ENCODE data around the gene DNER. TPM values are rescaled to one million over a fixed set of nuclear protein-coding genes. Genes with fewer than 3 reads are reported as not detected.
"Not testable (repeated sequence)": the region's sequence is repeated elsewhere in the genome, so short reads cannot be mapped to it uniquely, and the experiment has no call there.

DNER gene
- total RNA-seq, 1 experiment from 2014 or later, result 8.4 TPM

DNA sequence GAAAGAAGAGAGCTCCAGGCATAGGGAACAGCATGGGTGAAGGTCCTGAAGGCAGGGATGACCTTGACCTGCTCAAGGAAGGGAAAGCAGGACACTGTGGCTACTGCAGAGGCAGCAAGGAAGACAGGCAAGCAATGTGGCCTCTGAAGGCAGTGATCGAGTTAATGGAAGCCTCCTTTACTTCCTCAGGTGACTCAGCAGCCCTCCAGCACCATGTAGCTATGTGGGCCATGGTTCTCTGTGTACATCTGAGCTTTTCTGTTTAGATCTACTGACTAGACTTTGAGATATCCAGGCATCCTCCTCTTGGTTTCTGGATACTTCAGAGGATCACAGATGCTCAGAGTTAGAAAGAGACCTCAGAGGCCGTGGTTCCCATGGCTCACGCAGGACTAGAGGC is 336.0 kb downstream of the DNER start:
- TF ChIP-seq, protein P1, sequence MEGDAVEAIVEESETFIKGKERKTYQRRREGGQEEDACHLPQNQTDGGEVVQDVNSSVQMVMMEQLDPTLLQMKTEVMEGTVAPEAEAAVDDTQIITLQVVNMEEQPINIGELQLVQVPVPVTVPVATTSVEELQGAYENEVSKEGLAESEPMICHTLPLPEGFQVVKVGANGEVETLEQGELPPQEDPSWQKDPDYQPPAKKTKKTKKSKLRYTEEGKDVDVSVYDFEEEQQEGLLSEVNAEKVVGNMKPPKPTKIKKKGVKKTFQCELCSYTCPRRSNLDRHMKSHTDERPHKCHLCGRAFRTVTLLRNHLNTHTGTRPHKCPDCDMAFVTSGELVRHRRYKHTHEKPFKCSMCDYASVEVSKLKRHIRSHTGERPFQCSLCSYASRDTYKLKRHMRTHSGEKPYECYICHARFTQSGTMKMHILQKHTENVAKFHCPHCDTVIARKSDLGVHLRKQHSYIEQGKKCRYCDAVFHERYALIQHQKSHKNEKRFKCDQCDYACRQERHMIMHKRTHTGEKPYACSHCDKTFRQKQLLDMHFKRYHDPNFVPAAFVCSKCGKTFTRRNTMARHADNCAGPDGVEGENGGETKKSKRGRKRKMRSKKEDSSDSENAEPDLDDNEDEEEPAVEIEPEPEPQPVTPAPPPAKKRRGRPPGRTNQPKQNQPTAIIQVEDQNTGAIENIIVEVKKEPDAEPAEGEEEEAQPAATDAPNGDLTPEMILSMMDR (conservative IDR thresholded peaks at IDR 0.05; ENCODE audit: low read depth, low read length), result no peak
- TF ChIP-seq EZH2 (IDR thresholded peaks at IDR 0.05; ENCODE audit: borderline replicate concordance, low read depth, low read length, poor library complexity, severe bottlenecking), result no peak
- intact Hi-C loops (cut with micrococcal nuclease; ENCODE audit: unreplicated experiment), result no loop called here
- no peaks in the 10 kb centered on the region for H3K27me3 ChIP-seq (replicated peaks; ENCODE audit: insufficient read depth, low read depth, low read length, poor library complexity)
- H3K4me3 ChIP-seq (ENCODE audit: low read depth, low read length, poor library complexity, severe bottlenecking), result no peak overlapping the region
- H3K4me1 ChIP-seq (ENCODE audit: insufficient read depth, low read length, poor library complexity, severe bottlenecking), result no peaks in the 10 kb centered on the region
- ChIA-PET CTCF (no interaction called here), POLR2A (ENCODE audit: low non-redundant PET) (no interaction called here)
- no peaks in the 10 kb centered on the region for H3K36me3 ChIP-seq (ENCODE audit: insufficient read depth, low read length, poor library complexity, severe bottlenecking)
- DNase-seq (ENCODE audit: low spot score), result no peak
- no peak overlapping the region for H3K27ac ChIP-seq (ENCODE audit: low read depth, low read length, poor library complexity, severe bottlenecking)
- no TSS peak for BruUV-seq (replicated peaks)
- H3K9me3 ChIP-seq (ENCODE audit: low read depth, low read length, poor library complexity, severe bottlenecking), result no peaks in the 10 kb centered on the region

DNA sequence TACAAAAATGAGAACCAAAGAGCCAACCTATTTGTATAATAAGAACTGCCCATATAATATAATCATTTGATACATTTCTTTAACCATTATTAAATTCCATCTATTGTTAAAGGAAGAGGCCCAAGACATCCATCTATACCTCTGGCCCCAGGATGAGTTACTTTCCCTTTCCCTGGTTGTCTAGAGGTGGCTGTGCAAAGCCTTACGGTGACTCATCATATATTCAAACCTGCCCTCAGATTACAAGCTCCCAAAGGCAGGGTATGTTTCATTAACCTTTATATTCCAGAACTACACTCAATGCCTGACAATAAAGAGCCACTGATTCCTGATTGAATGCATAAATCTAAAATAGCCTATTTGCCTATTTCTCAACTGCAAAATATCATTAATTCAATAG is 337.5 kb downstream of the DNER start:
- no peaks in the 10 kb centered on the region for H3K4me1 ChIP-seq (ENCODE audit: insufficient read depth, low read length, poor library complexity, severe bottlenecking)
- H3K4me3 ChIP-seq (ENCODE audit: low read depth, low read length, poor library complexity, severe bottlenecking), result no peak overlapping the region
- TF ChIP-seq, protein P1 (conservative IDR thresholded peaks at IDR 0.05; ENCODE audit: low read depth, low read length), result no peak
- TF ChIP-seq EZH2 (IDR thresholded peaks at IDR 0.05; ENCODE audit: borderline replicate concordance, low read depth, low read length, poor library complexity, severe bottlenecking), result no peak
- no TSS peak for BruUV-seq (replicated peaks)
- no peaks in the 10 kb centered on the region for H3K36me3 ChIP-seq (ENCODE audit: insufficient read depth, low read length, poor library complexity, severe bottlenecking)
- intact Hi-C loops (cut with micrococcal nuclease; ENCODE audit: unreplicated experiment), result no loop called here
- no peaks in the 10 kb centered on the region for H3K9me3 ChIP-seq (ENCODE audit: low read depth, low read length, poor library complexity, severe bottlenecking)
- no peak overlapping the region for H3K27ac ChIP-seq (ENCODE audit: low read depth, low read length, poor library complexity, severe bottlenecking)
- ChIA-PET POLR2A (ENCODE audit: low non-redundant PET) (no interaction called here), CTCF (no interaction called here)
- DNase-seq (ENCODE audit: low spot score), result no peak
- no peaks in the 10 kb centered on the region for H3K27me3 ChIP-seq (replicated peaks; ENCODE audit: insufficient read depth, low read depth, low read length, poor library complexity)

DNA sequence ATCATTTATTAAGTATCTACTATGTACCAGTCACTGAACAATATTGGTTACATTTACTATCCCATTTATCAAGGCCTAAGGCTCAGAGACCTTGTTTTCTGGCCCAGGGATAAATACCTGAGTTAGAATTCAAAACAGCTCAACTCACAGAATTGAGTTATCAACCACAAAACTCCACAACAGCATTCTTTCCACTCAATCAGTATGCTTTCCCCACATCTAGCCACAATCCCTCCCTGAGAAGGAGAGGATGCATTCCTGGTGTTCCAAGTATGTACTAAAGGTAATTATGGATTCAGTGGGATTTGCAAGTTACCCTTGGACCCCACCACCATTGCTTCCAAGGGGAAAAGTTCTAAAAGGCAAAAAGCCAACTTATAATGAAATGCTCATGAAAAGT is 339.1 kb downstream of the DNER start:
- no peaks in the 10 kb centered on the region for H3K4me1 ChIP-seq (ENCODE audit: insufficient read depth, low read length, poor library complexity, severe bottlenecking)
- no TSS peak for BruUV-seq (replicated peaks)
- no peak for TF ChIP-seq EZH2 (IDR thresholded peaks at IDR 0.05; ENCODE audit: borderline replicate concordance, low read depth, low read length, poor library complexity, severe bottlenecking)
- TF ChIP-seq, protein P1 (conservative IDR thresholded peaks at IDR 0.05; ENCODE audit: low read depth, low read length), result no peak
- no peak for DNase-seq (ENCODE audit: low spot score)
- no peak overlapping the region for H3K27ac ChIP-seq (ENCODE audit: low read depth, low read length, poor library complexity, severe bottlenecking)
- no peaks in the 10 kb centered on the region for H3K9me3 ChIP-seq (ENCODE audit: low read depth, low read length, poor library complexity, severe bottlenecking)
- CTCF ChIA-PET, result no interaction called here
- H3K4me3 ChIP-seq (ENCODE audit: low read depth, low read length, poor library complexity, severe bottlenecking), result no peak overlapping the region
- H3K27me3 ChIP-seq (replicated peaks; ENCODE audit: insufficient read depth, low read depth, low read length, poor library complexity), result no peaks in the 10 kb centered on the region
- H3K36me3 ChIP-seq (ENCODE audit: insufficient read depth, low read length, poor library complexity, severe bottlenecking), result no peaks in the 10 kb centered on the region
- intact Hi-C loops (cut with micrococcal nuclease; ENCODE audit: unreplicated experiment), result no loop called here
- POLR2A ChIA-PET (ENCODE audit: low non-redundant PET), result interaction anchor here (0.5 kb wide), 1 partner anchor 695 kb away, joined by 3 read pairs; no protein-coding TSS in a partner anchor

DNA sequence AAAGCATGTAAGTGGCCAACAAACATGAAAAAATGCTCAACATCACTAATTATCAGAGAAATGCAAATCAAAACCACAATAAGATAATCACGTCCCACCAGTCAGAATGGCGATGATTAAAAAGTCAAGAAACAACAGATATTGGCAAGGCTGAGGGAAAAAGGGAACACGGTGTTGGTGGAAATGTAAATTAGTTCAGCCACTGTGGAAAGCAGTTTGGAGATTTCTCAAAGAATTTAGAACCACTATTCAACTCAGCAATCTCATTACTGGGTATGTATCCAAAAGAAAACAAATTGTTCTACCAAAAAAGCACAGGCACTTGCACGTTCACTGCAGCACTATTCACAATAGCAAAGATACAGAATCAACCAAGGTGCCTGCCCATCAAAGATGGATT is 341.0 kb downstream of the DNER start:
- H3K4me3 ChIP-seq (ENCODE audit: low read depth, low read length, poor library complexity, severe bottlenecking); H3K27ac ChIP-seq (ENCODE audit: low read depth, low read length, poor library complexity, severe bottlenecking); H3K4me1 ChIP-seq (ENCODE audit: insufficient read depth, low read length, poor library complexity, severe bottlenecking); intact Hi-C loops (cut with micrococcal nuclease; ENCODE audit: unreplicated experiment); CTCF ChIA-PET; BruUV-seq (replicated peaks); H3K27me3 ChIP-seq (replicated peaks; ENCODE audit: insufficient read depth, low read depth, low read length, poor library complexity); H3K36me3 ChIP-seq (ENCODE audit: insufficient read depth, low read length, poor library complexity, severe bottlenecking); POLR2A ChIA-PET (ENCODE audit: low non-redundant PET); DNase-seq (ENCODE audit: low spot score); H3K9me3 ChIP-seq (ENCODE audit: low read depth, low read length, poor library complexity, severe bottlenecking): not testable (repeated sequence)
